Activated T-cell treated with anti-CD3 and anti-CD28 coated beads, Interleukin-2, amount 50 U/mL, for 1 hour (primary cell): ENCODE results near the gene ENAH.
"Not testable (repeated sequence)": the region's sequence is repeated elsewhere in the genome, so short reads cannot be mapped to it uniquely, and the experiment has no call there.

Experiments
- DNase-seq: peaks from one replicate; pipeline ENCODE4 v3.0.0-alpha.2; 2020

Gene ENAH

DNA sequence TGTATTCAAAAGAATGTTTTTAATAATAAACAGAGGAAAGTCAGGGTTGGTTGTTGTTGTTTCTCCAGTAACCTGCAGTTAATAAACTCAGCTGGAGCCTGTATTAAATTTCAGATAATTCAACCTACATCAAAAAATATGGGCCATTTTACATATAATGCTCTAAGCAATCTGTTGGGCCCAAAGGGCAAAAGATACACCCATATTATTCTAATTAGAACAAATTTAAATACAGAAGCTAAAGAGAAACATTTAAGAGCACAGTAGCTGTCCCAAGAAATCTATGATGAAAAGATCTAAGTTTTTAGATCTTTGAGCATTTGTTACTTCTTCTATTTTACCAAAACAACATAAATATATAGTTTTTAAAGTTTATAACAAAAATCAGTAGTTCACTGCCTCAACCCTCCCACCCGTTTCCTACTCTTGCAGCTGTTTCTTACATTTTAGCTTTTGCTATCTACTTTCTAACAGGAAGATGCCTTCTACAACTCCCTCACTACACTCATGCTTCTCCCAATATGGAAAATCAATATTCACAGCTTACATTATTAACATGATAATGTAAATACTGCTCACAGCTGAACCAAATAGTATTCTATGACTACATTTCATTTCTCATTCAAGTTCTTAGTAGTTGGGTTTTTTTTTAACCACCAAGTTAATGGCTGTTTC is 130.2 kb downstream of the ENAH start:
- no peak for DNase-seq

DNA sequence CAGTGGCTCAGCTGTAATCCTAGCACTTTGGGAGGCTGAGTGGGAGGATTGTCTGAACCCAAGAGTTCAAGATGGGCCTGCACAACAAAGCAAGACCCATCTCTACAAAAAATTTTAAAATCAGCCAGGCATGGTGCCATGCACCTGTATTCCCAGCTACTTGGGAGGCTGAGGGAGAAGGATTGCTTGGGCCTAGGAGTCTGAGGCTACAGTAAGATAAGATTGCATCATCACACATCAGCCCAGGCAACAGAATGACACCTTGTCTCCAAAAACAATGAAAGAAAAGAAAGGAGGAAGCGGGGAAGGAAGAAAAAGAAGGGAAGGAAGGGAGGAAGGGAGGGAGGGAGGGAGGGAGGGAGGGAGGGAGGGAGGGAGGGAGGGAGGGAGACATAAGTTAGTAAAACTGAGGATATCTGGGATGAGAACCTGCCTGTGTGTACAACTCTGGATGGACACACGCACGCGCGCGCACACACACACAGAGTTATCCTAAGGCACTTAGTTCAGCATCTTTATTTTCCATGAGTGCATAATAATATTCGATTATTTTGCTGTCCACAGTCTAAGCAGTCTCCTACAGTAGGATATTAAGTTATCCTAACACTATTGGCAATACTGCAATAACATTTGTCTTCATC is 132.2 kb downstream of the ENAH start:
- no peak for DNase-seq

DNA sequence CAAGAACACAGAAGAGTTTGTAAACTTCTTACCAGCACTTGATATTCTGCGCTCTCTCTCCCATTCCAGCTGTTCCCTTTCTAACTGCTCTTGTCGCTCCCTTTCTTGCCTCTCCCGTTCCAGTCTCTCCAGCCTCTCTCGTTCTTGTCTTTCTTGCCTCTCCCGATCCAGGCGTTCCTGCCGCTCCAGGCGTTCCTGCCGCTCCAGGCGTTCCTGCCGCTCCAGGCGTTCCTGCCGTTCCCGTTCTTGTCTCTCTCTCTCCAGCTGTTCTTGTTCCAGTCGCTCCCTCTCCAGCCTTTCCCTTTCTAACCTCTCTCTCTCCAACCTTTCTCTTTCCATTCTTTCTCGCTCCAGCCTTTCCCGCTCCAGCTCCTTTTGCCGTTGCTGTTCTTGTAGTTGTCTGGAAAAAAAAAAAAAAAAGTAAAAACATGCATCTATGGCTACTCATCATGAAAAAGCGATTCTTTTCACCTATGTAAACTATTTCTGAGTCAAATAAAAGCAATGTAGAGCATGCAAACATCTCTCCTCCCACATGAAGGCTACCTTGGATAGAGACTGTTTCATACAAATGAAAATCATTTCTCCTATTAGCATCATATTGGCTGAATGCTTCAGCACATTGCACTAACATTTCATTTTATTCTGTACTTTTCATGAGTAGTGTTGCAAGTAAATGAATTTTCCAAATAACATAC is 133.6 kb downstream of the ENAH start:
- no peak for DNase-seq

DNA sequence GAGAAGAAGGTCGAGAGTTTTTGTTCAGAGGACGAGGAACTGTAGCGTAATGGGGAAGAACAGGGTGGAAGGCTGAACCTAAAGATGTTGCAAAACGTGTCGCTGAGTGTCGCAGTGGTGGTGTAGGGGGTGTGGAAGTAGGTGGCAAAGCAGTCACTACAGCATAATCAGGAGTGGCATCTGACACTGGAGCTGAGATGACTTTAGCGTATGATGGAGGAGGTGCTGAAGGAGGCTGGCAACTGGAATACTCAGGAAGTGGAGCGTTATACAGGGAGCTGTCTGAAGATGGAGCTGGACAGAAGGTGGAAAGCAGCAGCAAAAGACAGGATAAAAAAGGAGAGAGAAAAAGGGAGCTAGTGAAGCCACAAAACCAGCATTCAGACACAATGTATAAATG is 135.2 kb downstream of the ENAH start:
- no peak for DNase-seq

DNA sequence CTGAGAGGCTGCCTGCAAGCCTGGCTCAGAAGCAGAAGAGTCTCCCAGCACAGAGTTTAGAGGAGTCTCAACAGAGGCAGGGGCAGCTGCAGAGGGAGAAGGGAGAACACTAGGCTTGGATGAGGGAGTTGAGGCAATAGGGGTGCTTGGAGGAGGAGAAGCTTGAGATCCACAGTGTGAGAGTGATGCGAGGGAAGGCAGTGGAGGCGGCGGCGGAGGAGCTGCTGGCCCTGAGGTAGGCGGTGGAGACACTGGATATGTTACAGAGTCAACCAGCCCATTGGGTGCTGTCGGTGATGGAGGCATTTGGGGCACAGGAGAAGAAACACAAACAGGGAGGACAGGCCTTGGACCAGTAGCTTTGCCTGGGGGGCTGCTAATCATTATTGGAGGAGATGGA is 135.7 kb downstream of the ENAH start:
- no peak for DNase-seq

DNA sequence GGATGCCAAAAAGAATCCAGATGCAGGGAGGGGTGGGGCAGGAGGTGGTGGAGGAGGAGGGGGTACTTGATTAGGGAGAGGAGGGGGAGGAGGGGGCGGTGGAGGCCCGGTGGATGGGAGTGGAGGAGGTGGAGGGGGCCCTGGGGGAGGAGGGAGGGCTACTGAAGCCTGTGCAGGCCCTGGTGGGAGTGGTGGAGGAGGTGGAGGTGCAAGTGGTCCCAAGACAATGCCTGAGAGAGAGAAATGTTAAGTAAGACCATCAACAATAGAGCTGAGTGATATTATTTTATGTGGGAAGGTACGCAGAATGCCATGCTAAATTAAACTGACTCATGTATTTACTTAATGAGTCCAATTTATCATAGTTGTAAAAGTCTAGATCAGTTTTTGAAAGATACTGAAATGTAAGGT is 138.2 kb downstream of the ENAH start:
- DNase-seq, result no peak

DNA sequence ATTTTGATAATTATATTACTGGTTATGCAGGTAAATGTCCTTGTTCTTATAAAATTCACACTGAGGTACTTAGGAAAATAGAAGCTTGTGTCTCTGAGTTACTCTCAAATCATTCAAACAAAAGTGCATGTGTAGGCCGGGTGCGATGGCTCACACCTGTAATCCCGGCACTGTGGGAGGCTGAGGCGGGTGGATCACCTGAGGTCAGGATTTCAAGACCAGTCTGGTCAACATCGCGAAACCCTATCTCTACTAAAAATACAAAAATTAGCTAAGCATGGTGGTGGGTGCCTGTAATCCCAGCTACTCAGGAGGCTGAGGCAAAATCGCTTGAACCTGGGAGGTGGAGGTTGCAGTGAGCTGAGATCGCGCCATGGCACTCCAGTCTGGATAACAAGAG is 139.3 kb downstream of the ENAH start:
- DNase-seq, result not testable (repeated sequence)

DNA sequence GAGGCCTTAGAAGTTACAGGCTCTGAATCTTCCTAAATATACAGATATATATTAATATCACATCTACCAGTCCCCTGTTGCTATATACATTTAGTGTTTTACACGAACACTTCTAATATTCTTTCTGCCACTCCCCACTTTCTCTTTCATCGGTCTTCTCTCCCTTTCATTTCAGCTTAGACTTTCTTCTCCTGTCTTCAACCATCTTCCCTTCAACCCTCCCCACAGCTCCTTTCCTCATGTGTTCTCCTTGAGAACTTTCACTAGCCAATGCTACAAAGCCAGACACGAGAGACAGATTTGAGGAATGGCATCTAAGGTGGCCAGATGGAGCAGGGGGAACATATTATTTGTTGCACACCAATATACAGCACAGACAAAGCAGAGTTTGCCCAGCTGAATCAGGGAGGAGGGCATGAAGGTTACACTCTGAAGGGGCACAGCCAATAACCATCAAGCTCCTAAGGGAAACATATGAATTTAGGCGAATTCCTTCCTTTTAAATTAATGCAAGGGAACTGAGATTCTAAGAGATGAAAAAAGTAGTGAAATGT is 141.0 kb downstream of the ENAH start:
- DNase-seq, result no peak

DNA sequence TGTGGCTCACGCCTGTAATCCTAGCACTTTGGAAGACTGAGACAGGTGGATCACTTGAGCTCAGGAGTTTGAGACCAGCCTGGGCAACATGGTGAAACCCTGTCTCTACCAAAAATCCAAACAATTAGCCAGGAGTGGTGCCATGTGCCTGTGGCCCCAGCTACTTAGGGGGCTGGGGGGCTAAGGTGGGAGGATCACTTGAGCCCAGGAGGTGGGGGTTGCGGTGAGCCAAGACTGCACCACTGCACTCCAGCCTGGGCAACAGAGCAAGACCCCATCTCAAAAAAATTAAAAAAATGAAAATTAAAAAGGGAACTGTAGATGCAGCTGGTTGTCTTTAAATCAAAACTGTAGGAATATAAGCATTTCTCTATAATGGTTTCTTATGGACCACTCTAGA is 142.2 kb downstream of the ENAH start:
- DNase-seq, result not testable (repeated sequence)

DNA sequence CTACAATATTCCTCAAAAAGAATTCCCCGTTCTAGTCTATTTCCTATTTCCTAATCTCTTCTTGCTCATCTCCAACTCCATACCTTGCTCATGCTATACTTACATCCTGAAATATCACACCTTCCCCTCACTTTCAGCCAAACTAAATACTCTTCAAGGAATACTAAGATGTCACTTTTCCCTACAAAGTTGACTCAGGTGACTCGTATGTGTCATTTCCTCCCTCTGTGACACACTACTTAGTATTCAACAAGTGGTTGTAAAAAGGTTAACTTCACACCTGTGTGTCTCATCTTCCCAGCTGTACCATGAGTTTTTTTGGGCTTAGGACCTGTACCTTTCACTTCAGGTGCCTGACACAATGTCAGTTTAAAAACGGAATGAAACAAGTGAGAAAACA is 143.2 kb downstream of the ENAH start:
- no peak for DNase-seq

DNA sequence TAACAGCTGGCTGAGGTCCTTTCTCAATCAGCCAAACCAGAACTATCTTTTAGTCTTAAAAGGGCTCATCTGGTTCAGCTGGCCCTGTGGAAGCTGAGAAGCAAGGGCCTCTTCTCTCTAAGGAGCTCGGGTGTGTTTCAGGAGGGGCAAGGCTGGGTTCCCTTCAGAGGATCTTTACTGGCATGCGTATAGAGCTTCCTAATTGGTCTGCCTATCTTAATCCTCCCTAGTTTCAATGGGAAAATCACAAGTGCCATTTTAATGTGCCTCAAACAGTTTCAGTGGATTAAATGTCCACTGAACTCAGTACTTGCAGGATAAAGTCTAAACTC is 143.6 kb downstream of the ENAH start:
- DNase-seq, result no peak

DNA sequence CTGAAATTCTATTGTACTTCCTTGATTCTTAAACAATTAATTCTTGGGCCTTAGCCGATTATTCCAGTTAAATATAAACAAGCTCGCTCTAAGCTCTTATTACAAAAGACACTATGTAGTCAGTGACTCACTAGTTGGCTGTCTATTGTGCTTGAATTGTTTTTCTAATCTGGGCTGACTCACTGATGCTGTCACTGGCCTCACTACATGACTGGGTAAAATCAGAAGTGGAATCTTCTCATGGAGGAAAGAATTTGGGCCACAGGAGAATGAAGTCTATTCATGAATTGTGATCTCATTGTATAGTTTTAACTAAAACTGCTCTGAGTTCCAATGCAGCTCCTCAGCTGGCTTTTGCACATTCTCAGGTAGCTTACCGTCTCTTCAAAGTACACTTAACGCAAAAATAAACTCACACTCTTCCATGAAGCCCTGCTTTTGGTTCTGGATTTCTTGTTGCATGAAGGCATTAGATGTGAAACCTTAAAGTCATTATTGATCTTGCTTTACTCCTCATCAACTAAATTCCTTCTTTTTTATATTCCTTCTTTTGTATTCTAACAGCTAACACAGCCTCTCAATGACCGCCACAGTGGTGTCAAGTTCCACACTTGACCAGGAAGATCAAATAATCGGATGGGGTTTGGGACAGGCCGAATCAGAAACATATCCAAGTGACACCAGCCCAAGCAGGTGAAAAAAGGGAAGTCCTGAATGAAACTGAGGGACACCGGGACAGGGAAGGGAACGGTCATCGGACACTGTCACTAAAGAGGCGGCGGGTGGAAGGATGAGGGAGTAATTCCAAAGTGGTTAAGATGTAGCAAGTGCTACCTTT is 144.2 kb downstream of the ENAH start:
- no peak for DNase-seq

DNA sequence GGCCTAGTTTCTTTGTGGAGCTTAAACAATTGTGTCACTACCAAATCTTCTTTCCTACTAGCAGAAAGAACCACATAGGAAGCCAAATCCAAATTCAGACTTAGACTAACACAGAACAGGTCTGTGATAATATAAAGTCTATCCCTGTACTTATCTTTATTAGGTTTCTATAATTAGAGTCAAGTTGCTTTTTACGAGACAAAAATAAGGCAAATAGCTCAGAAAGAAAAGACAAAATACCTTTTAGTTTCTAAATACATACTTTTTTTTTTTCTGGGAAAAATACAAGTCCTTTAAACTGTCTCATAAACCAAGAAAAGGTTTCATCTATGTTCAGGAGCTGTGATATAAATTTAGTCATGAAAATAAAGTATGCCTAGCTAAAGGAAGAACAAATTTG is 146.2 kb downstream of the ENAH start:
- no peak for DNase-seq

DNA sequence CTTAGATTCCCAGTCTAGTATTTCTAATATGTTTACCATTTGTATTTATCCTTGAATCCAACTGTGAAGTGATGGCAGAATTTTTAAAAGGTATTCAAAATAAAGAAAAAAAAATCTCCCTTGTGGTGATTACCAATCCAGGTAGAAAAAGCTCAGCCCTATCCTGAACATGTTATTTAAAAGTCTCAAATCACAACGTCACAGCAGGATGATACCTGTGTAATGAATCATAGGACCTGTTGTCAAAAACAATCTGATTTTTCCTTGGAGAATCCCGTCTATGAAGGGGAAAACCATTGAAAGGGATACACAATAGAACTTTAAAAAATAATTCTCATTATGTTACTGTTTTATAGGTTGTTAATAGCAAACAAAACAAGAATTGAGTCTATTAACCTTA is 148.1 kb downstream of the ENAH start:
- DNase-seq, result no peak

DNA sequence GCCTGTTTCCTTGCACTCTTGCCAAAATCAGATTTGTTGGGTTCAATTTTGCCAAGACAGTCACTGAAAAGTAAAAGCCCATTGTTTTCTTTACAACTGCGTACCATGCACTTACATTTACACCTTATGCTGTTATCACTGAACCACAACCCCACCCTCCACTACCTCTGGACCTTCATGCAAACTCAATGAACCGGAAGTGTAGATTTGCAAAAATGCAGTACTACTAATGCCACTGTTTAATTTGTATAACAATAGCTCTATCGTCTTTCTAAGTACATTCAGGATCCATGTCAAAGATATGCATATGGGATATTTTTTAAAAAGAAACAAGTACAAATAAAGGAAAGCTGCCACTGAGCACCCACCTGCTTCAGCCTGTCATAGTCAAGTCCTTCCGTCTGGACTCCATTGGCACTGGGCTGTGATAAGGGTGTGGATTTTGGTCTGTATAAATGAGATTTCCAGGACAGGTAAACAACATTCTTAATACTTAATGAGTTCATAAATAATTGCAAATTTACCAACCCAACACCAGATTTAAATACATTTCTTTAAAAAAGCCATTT is 152.2 kb downstream of the ENAH start:
- no peak for DNase-seq

DNA sequence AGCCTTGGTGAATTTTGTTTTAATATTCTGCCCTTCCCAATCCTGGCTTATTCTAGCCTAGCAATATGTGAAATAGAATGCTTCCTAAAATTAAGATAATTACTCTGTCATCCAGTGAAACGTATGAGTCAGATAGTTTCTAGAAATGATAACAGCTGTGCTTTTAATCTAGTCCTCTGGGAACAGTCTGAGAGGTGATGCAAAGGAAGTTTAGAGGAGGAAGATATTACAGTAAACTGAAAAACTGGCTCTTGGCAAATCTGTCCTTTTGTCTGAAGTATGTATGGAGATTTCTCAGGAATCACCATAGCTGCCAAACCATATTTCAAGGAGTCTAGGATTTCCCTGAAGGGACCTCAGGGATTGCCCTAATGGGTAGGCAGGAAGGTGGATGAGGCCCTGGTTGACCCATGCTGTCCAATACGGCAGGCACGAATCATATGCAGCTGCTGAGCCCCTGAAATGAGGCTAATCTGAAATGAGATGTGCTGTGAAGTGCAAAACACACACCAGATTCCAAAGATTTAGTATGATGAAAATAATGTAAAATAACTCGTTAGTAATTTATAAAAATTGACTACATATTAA is 154.3 kb downstream of the ENAH start:
- no peak for DNase-seq

DNA sequence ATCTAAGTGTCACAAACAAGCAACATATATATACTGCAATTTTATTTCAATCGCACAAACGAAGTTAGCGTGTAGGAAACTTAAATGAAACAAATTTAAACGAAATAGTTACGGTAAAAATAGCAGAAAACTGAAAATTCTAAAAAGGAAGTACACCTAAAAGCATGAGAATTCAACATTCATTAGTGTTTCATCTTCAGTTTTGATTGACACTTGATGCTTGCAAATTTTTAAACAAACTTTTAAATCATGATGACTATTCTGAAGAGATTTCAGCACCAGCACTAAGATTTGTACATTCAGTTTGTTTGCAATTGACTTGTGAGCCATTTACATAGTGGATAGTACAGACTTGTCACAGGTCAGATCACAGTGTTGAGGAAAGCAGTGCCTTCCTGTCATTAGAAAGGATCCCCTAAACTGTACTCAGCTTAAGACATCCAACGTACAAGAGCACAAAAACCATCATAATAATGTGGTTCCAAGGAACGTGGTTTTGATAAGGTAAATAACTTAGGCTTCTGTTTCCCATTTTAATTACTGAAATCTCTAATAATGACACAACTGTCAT is 158.0 kb downstream of the ENAH start:
- DNase-seq, result no peak

DNA sequence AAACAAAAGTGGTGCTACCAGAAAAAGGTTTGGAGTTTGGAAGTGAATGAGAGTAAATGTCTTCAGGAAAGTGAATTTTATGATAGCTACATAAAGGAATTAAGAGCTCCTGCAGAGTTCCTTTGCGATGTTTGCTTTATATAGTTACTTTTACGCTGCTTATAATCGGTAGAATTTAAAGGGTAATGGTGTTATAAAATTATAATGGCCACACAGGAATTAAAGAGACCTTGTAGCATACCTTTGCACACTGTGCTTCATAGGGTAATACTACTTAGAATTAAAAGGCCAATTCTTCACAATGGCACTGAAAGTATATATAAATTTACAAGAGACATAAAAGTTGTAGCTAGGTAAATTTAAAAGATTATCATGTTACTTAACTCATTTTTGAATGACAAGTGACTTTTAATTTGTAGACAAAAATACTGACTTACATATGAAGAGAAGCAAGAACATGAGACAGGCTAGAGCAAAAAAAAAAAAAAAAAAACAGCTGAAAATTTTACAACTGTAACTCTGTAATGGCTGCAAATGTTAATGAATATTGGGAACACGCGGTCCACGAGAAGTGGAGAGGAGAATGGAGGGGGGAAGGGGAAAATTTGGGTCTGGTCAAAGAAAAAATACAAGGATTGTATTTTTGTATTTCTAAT is 159.2 kb downstream of the ENAH start:
- DNase-seq, result no peak

DNA sequence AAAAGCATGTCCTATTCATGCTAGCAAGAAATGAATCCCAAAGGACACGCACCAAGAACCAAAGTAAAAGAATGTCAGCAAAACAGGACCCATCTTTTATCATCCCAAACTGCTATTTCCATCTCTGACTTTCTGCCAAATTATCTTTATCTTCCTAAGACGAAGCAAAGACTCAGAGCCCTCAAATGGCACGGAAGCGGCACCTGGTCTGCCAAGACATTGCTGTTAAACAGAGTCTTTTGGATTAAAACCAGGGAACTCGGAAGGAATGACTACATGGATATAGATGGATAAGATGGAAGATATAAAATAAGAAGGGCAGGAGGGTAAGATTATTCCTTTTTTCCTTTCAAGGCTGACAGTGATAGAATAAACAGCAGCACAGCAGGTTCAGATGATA is 164.2 kb downstream of the ENAH start:
- no peak for DNase-seq

DNA sequence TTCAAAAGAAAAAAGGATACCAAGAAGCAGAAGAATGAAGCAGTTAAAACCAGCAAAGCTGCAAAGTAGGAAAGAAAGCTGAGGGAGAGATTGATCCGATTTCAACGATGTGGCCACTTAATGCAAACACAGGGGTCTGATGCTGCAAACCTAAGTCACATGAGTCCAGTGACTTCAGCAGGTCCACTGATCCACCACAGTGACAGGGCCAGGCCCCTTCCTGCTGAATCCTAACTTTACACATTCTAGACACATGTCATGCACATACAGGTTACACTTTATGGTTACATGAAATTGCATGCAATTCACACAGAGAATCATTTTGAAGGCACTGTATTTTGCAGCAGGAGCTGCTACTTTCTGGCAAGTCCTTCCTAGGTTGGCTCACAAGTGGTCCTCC is 166.1 kb downstream of the ENAH start:
- DNase-seq, result no peak

DNA sequence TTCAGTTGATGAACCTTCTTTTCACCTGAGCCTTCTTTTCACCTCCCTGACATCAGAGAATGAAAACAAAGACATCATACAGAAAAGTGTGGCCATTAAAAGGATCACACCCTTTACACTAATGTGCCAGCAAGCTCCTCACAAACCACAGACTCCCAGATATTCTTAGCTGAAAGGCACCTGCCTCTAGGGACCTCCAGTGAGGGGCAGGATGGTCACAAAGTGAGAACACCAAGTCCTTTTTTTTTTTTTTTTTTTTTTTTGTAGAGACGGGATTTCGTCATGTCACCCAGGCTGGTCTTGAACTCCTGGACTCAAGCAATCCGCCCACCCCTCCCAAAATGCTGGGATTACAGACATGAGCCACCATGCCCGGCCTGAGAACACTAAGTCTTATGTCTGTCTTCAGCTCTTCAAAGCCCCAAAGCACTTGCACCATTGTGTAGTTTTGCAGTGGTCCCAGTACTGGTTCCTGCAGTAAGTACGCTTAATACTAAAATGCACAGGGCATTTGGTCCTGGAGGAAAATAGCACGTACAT is 166.9 kb downstream of the ENAH start:
- no peak for DNase-seq
